NB4 (cell line): ENCODE results near the gene ASMT.

Experiments used
- POLR2A ChIP-seq: IDR thresholded peaks from 2 replicates; pipeline ENCODE4 v1.6.1; 2011; ENCODE audit warnings: mild to moderate bottlenecking; ENCODE audit not compliant: insufficient read length; ENCODE audit errors: extremely low read depth
- TF ChIP-seq, protein P1 (sequence below): IDR thresholded peaks from one replicate; pipeline ENCODE4 v1.5.1; 2012; ENCODE audit warnings: low read depth, low read length

DNA sequence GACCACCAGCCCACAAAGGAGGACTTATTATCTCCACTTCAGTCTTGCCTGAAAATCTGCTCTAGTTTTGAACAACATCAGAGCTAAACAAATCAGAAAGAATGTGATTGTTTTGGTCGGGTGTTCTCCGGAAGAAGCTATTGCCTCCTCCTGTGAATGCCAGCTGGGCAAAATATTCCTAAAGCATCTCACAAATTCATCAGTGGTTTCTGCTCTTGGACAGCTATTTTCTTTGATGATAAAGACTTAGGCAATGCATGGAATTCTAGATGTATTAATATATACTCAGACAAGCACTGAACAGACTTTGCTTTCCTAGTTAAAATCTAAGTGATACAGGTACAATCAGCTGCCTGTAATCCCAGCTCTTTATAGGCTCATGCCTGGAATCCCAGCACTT is 71.8 kb downstream of the ASMT start:
- TF ChIP-seq, protein P1, sequence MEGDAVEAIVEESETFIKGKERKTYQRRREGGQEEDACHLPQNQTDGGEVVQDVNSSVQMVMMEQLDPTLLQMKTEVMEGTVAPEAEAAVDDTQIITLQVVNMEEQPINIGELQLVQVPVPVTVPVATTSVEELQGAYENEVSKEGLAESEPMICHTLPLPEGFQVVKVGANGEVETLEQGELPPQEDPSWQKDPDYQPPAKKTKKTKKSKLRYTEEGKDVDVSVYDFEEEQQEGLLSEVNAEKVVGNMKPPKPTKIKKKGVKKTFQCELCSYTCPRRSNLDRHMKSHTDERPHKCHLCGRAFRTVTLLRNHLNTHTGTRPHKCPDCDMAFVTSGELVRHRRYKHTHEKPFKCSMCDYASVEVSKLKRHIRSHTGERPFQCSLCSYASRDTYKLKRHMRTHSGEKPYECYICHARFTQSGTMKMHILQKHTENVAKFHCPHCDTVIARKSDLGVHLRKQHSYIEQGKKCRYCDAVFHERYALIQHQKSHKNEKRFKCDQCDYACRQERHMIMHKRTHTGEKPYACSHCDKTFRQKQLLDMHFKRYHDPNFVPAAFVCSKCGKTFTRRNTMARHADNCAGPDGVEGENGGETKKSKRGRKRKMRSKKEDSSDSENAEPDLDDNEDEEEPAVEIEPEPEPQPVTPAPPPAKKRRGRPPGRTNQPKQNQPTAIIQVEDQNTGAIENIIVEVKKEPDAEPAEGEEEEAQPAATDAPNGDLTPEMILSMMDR, result no peak
- no peak for TF ChIP-seq POLR2A
